HG03342 (cell line): ENCODE results near the gene DVL1.
"Not testable (repeated sequence)": the region's sequence is repeated elsewhere in the genome, so short reads cannot be mapped to it uniquely, and the experiment has no call there.

ENCODE experiments used
- ATAC-seq: cut with Tn5 transposase; IDR thresholded peaks from one replicate; pipeline ENCODE4 v1.9.1; 2021; ENCODE audit warnings: mild to moderate bottlenecking, moderate library complexity; ENCODE audit not compliant: unreplicated experiment

Gene DVL1

DNA sequence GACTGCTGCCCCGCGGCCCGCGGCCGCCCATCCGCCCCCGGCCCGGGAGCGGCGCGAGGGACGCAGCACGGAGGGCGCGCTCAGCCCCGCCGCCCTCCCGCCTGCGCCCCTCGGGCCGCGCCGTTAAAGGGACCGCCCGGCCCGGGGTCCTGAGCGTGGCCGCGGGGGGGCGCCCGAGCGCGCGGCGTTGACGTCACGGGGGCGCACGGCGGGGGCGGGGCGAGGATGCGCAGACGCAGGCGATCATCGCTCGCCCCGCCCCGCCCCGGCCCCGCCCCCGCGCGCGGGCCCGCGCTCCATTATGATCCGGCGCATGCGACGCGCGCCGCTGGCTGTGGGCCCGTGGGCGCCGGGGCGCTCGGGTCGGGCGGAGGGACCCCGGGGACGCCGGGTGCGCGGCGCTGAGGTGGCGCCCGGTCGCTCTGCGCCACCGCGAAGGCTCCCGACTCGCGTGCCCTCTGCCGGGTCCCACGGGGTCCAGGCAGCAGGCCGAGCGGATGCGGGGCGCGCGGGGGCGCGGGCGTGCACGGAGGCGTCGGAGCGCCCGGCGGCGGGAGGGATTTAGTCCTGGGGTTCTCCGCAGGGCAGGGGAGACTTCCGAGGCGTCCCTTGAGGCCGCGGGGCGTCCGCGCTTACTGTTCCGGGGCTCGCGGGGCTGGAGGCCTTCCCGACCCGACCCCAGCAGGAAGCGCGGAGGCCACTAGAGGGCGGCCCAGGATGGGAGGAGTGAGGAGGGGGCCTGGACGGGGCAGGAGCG, at the start of gene DVL1:
TSS of gene DVL1 (minus strand) at position 163 of the 757 bp plus-strand sequence. CDS start 353 bp downstream, outside the sequence.
- peak; percentile 61 for ATAC-seq

DNA sequence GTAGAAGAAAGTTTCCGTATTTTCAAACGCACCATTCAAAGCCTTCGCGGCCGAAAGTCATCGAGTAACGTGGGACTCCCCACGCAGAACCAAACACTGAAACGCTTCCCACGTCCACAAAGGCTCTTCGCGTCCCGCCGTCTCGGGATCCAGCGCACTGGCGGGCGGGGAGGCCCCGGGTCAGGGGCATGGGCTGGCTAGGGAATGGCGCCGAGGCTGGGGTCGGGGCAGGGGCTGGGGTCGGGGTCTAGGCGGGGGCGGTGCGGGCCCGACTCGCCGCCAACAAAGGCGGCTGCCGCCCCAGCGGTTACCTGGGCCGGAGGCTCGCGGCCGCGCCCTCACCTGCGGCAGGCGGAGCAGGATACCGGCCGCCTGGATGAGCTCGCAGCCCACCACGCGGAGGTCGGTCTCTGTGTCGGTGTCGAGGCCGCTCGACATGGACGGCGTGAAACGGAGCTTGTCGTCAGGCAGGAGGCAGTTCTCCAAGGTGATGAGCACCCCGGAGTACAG, 49.5 kb upstream of the DVL1 start:
- peak; percentile 17 for ATAC-seq

DNA sequence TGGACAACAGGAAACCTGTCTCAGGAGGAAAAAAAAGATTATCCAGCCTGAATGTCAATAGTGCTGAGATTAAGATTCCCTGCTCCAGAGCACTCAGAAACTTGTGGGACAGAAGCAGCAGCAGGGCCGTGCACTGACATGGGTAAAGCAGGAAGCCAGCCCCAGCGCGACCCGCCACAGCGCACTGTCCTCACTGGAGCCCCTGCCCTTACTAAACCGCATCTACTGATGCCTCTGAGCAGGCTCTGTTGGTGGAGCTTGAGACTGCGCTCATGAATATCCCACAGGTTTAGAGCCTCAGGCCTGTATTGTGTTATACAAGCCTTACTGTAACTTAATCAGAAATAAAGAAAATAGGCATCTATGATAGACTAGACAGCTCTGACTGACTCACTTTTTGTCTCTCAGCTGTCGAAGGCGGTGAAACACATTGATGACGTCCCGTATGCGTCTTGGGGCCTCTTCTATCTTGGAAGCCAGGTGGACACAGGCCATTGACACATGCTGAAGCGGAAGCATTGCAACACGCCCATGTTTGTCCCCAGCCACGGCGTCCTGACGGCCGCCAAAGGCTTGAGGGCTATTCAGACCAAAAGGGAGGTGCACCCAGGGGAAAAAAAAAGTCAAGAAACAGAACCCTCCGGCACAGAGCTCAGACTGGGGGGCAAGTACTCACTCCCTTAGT, 48.8 kb upstream of the DVL1 start:
- ATAC-seq = no peak

DNA sequence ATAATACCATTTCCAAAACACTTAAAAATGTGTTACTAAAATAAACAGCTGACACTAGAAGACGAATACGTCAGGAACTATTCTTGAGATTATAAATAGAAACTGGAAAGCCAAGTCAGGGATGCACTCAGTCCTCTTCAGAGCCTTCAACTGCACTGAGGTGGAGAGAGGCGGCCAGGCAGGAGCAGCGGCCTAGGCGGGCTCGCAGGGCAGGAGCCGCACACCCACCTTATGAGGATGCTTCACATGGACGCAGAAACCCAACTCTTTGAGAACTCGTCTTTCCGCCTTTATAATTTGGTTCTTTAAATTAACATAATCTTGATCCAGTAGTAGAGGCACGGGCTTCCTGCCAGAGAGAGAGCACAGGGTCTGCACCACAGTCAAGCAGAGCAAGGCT, 45.9 kb upstream of the DVL1 start:
- no peak for ATAC-seq

DNA sequence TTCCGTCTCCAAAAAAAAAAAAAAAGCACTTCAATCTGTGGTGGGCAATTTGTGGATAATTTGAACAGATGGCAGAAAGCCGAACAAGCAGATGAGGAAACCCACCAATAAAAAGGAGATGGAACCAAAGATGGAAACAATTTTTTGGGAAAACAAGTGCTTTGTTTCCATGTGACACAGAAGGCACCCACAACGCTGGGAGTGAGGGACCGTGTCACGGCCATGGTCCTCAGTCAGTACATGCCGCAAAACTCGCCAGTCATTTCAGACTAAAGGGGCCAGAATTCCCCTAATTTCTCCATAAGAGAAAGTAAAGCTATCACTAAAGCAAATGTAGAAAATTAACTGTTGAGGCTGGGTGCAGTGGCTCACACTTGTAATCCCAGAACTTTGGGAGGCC, 44.9 kb upstream of the DVL1 start:
- ATAC-seq = no peak

DNA sequence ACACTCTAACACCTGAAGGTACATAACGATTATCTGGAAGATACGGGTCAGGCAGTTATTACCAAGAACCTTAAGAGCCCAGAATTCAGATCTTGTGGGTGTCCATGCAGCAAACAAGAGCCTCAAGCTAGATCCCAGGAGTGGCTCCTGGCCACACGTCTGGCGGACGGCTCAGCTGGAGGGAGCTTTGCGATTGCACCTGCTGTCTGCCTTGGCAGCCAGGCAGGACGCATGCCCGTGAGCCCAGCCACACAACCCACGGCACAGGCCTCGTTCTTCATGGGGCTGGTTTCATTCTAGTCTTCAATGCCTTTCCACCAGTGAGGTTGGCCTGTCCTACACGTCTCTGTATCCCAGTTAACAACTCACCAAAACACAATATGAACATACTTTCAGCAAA, 44.2 kb upstream of the DVL1 start:
- ATAC-seq = no peak

DNA sequence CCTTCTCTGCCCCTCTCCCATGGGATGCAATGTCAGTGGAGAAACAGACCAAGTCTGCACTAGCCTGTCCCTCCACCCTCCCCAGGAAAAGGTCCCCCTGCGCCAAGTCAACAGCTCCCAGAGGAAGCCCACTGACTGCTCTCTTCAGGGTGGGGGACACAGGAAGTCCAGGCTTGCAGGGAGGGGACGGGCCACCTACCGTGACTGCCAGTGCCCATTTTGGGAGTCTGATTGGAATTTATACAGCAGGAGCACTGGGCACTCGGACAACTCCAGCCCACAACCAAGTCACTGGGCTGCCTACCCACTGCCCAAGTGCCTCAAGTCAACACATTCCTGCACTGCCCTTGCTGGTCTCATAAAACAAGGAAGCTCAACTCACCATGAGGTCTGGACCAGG, 43.8 kb upstream of the DVL1 start:
- no peak for ATAC-seq

DNA sequence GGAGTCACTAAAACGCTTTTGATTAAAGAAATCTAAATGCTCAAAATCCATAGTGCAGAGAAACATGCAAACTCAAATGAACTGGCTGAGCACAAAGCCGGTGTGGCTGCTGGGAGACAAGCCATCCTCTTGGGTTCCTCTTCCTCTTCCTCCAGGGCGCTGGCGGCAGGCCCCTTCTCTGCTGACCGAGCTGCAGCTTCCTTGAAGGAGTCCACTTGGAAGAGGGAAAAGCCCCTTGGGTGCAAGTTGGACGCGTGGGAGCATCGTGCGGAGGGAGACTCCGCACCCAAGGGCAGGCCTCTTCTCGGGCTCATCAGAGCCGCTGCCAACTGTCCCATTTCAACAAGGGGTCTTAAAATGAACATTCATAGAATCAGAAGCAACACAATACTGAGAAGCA, 42.0 kb upstream of the DVL1 start:
- ATAC-seq = no peak

DNA sequence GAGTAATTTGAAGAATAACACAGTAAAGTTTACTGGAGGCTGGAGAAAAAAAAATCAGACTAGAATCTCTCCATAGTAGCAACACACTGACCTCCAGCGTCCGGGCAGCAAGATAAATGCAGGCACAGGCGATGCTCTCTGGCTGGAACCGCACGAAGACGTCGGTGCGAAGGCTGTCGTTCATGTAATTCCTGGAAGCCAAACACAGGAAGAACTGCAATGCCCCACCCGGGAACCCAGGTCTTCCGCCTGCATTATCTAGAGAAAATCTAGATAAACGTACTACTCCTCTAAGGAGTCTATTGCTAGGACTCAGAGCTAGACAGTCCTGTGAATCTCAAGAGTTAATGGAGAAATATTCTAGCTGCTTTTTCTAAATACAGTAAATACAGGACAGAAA, 41.5 kb upstream of the DVL1 start:
- ATAC-seq = no peak

DNA sequence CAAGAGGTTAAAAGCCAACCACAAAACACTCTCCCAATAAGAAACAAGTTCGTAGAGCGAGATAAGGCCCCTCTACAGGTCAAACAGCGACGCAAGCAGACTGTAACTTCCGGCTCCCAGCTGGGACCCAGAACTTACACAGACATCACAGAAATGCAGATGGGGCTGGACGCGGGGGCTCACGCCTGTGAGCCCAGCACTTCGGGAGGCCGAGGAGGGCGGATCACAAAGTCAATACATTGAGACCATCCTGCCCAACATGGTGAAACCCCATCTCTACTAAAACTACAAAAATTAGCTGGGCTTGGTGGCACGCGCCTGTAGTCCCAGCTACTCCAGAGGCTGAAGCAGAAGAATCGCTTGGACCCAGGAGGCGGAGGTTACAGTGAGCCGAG, 38.9 kb upstream of the DVL1 start:
- no peak for ATAC-seq

DNA sequence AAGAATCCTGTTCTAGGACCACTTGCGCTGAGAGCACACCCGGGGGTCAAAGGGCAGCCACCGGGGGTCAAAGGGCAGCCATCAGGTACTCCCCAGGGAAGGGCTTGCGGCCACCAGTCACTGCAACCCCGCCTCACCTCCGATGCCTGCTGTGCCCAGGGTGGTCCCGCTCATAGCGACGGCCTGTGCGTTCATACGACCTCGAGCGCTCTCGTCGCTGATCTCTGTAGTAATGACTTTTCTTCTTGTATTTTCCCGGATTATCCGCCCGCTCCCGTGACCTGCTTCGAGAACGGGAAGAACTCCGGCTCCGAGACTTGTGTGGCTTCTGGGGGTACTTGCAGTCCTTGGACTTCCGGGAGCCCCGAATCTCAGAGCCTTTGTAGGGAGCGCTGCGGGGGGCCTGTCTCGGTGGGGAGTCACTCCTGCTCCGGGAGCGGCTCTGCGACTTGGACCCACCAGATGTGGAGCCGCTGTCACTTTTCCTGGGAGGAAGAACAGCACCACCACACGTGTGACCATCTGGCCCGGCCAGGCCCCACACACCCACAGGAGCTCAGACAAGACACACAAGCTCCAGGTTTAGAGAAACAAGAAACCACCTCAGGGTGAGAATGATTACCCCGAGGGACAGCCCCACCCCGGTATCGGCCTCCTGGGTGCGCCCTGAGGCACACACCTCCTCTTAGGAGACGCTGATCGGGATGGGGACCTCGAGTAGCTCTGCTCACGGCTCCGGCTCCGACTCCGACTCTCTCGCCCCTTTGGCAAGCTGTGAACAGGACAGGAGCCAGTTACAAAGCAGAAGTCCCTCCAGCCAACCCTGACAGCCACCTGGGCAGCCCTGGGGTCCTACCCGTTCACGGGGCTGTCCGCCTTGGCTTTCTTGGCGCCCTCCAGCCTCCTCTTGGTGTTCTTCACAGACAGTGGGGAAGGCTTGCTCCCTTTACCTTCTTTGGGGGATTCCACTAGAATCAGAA, 38.2 kb upstream of the DVL1 start:
- ATAC-seq = no peak

DNA sequence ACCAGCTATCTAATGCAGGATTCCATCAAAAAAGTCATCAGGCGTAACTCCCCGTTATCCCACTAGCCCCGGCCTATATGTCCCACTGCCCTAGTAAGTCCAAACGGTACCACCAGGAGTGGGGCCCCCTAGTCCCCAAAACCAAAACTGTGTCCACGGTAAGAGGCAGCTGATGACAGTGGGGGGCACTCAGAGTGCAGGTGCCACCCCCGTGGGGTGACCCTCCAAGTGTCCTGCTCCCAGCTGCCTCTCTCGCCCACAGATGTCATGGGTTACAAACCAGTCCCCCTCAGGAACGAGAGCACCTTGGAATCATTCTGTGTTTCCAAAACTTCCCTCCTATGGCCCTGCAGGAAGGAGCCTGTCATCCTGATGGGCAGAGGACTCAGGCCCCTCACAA, 36.7 kb upstream of the DVL1 start:
- no peak for ATAC-seq

DNA sequence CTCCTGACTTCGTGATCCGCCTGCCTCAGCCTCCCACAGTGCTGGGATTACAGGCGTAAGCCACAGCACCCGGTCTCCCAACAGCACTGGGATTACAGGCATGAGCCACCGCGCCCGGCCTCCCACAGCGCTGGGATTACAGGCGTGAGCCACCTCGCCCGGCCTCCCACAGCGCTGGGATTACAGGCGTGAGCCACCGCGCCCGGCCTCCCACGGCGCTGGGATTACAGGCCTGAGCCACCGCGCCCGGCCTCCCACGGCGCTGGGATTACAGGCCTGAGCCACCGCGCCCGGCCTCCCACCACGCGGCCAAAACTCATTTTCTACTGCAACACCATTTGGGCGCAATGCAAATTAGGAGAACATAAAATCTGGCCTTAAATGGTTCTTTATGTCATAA, 36.1 kb upstream of the DVL1 start:
- not testable (repeated sequence) for ATAC-seq

DNA sequence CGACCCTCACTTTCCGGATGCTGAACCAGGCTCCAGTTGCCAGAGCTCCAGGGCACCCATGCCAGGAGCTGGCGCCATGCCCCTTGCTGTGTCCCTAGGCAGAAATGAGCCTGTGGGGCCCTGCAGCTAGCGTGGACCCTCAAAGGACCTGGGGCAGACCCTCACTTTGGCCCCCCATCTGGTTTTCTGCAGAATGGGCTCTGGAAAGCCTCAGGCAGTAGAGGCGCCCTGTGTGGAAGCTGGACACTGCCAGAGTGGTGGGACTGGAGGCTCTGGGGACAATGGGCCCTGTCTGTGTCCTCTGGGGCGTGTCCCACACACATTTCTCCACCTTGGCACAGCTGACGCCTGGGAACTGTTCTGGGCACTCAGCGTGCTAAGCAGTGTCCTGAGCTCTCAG, 32.1 kb upstream of the DVL1 start:
- ATAC-seq = no peak

DNA sequence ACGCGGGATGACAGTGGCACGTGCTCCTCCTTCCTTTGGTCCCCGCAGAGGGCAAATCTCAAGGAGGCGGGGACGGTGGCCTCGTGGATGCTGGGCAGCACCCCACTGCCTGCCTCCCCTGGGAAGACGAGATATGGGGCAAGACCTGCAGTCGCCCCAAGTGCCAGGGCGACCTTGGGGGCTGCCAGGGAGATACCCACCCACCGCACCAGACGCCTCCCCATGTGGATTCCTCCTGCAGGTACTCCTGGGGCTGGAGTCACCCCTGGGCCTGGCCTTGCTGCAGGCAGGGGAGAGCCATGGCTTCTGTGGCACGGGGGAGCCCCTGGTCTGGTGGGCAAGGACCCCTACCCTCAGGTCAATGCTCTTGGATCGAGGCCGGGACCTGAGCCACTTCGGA, 31.6 kb upstream of the DVL1 start:
- no peak for ATAC-seq

DNA sequence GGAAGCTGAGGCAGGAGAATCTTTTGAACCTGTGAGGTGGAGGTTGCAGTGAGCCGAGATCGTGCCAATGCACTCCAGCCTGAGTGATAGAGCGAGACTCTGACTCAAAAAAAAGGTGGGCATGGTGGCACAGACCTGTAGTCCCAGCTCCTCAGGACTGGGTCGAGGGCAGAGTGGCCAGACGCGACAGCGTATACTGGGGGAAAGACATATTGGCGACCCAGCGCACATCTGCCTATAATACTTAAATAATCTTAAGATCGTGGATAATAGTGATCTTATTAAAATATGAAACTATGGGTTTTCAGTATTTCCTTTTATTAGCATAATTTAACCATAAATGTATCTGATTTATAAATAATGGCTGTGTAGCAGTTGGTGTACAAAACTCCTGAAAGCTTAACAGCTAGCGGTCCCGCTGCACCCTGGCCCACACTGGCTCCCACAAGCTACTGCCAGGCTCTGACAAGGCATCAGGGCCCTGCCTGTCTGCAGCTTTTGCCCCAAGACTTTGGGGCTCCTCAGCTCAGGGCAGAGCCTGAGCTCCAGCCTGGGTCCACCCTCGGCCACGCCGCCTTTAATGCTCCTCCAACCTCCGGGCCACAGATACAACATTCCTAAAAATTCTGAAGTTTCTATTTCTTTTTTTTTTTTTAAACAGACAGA, 28.5 kb upstream of the DVL1 start:
- no peak for ATAC-seq

DNA sequence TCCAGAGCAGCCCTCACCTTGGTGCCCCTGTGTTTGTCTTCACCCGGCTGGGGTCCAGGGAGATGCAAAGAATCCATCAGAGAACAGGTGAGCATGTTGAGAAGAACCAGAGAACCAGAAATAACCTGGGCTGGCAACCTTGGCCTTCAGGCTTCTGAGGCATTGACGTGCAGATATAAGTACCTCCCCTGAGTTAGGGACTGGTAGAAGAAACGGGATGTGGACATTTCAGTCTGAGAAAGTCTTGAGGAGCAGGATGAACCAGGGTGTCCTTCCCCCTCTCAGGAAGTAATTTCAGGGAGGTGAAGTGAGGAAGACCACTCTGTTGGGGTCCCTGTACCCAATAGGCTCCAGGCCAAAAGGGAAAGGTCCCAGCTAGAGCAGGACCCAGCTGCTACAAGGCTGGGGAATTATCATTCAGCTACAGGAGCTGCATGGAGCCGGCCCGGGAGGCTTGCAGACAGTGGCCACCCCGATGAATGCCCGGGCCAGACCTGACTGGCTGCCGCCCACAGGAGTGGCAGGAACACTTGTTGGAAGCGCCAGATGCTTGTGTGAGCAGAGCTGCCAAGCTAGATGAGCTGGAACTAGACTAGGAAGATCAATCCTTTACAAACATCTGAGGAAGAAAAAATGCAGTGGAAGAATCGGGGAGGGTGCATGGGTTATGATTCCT, 27.5 kb upstream of the DVL1 start:
- ATAC-seq = no peak

DNA sequence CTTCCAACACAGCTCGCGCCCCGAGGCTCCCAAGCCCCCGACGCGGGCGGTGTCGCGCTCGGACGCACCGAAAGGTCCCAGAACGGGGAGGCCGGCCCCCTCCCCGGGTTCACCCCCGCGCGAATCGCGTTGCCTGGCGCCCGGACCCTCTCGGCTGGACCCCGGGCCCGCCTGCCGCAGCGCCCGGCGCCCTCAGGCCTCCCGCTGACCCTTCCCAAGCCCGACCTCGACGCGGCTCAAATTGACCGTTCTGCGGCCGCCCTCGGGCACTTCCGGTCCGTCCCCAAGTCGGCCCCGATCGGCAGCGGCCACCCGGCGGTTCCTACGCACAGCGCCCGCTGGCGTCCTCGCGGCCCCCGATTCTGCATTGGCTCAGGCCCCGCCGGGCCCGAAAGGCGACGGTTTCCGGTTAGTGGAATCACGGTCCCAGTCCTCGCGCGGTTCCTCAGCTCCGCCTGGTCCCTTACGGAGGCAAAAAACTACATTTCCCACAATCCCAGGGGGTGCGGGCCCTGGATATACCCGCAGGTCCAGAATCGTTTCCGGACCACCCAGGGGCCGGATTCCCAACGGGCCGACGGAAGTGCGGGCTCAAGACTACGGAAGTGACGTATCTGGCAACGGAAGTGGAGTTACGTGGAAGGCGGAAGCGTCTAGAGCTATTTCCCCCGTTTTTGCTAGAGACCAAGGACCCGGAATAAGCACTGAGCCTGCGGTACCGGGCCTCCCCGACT, 25.9 kb upstream of the DVL1 start, which contains the start of gene AURKAIP1:
TSS of gene AURKAIP1 (minus strand) at position 279 of the 734 bp plus-strand sequence. CDS start 451 bp downstream, outside the sequence.
- peak; percentile 86 for ATAC-seq

DNA sequence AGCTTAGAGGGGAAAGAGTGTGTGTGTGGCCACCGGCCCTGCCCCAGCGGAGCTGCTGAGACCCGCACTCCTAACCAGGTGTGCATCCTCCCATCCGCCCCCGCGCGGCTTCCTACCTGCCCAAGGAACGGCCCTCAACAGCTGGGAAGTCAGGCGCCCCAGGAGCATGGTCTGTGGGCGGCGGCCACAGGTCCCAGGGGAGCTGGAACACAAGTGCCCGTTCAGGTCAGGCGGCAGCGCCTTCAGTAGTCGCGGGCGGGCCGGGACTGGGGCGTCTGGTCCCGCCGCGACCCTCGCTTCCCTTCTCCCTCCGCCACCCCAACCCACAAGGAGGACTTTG, 25.3 kb upstream of the DVL1 start:
- peak; percentile 12 for ATAC-seq
